Suprapubic skin (tissue), 4 donors: Measurements from ENCODE around the gene PRRC1. TPM values are rescaled to one million over a fixed set of nuclear protein-coding genes. Genes with fewer than 3 reads are reported as not detected.

Experiments used
- DNase-seq, 2 donors: peaks; one replicate each; pipeline ENCODE4 v3.0.0-alpha.2; 2019; ENCODE audit warnings: low spot score in 2 of 2
- H3K27ac ChIP-seq: fragments of 200-600 bp; sonication (generic); one replicate; pipeline ENCODE4 v1.5.1; 2019
- H3K27me3 ChIP-seq: fragments of 200-600 bp; sonication (generic); one replicate; pipeline ENCODE4 v1.5.1; 2019
- H3K36me3 ChIP-seq: fragments of 200-600 bp; sonication (generic); one replicate; pipeline ENCODE4 v1.5.1; 2019
- H3K4me1 ChIP-seq: fragments of 200-600 bp; sonication (generic); one replicate; pipeline ENCODE4 v1.5.1; 2019
- H3K4me3 ChIP-seq: fragments of 200-600 bp; sonication (generic); one replicate; pipeline ENCODE4 v1.5.1; 2019; ENCODE audit warnings: mild to moderate bottlenecking
- H3K9me3 ChIP-seq: fragments of 200-600 bp; sonication (generic); one replicate; pipeline ENCODE4 v1.5.1; 2019
- CTCF ChIP-seq, 2 donors: fragments of 200-600 bp in 1 of 2; fragments of 450-650 bp in 1 of 2; sonication (generic) in 1 of 2; IDR thresholded peaks; one replicate each; pipeline ENCODE4 v1.5.1; 2016 to 2019; ENCODE audit warnings: antibody characterized with exemption in 2 of 2, mild to moderate bottlenecking in 1 of 2, moderate library complexity in 1 of 2
- EP300 ChIP-seq: sonication (generic); formaldehyde crosslinking; IDR thresholded peaks from one replicate; pipeline ENCODE4 v1.6.1; 2017; ENCODE audit warnings: antibody characterized with exemption
- POLR2A ChIP-seq, 2 donors: fragments of 450-650 bp; IDR thresholded peaks; one replicate each; pipeline ENCODE4 v1.6.1; 2017; ENCODE audit warnings: antibody characterized with exemption in 2 of 2, mild to moderate bottlenecking in 2 of 2, moderate library complexity in 2 of 2
- POLR2AphosphoS5 ChIP-seq, 3 donors: sonication (generic); formaldehyde crosslinking; IDR thresholded peaks; one replicate each; pipeline ENCODE4 v1.6.1; 2017; ENCODE audit warnings: antibody characterized with exemption in 3 of 3
- WGBS: methylation state at CpG from one replicate; pipeline ENCODE4 v1.1.5; 2018; 5-methylcytosine and 5-hydroxymethylcytosine counted together
- total RNA-seq, 4 donors: library from RNA; depleted of rRNA; stranded (reverse); fragments of >200 nt; gene quantifications; one replicate each; pipeline ENCODE4 v1.1.0, GENCODE V29; 2016

Gene PRRC1
- total RNA-seq, 4 donors from 2014 or later = 36.8 to 59.0 (median 45.0) TPM

GRCh38 chr5:127587246-127587917 is 69.9 kb downstream of the PRRC1 start:
- Histone ChIP-seq H3K4me3 (no peak overlapping the region), H3K9me3 (no peaks in the 10 kb centered on the region), H3K36me3 (no peaks in the 10 kb centered on the region), H3K4me1 (no peaks in the 10 kb centered on the region), H3K27ac (no peak overlapping the region), H3K27me3 (no peaks in the 10 kb centered on the region)
- no peak for TF ChIP-seq CTCF (IDR thresholded peaks at IDR 0.05)
- TF ChIP-seq POLR2A (IDR thresholded peaks at IDR 0.05) = no peak
- no peak for TF ChIP-seq POLR2AphosphoS5 (IDR thresholded peaks at IDR 0.05)
- no peak for TF ChIP-seq EP300
- no peak for DNase-seq
- 75% methylated on average over 4 of the region's 4 CpGs for WGBS

GRCh38 chr5:127588368-127588767 is 70.9 kb downstream of the PRRC1 start:
- no peak overlapping the region for H3K27ac ChIP-seq
- H3K4me3 ChIP-seq = no peak overlapping the region
- no peaks in the 10 kb centered on the region for H3K4me1 ChIP-seq
- H3K36me3 ChIP-seq = no peaks in the 10 kb centered on the region
- DNase-seq = no peak
- TF ChIP-seq EP300 (no peak), POLR2AphosphoS5 (IDR thresholded peaks at IDR 0.05) (no peak), CTCF (IDR thresholded peaks at IDR 0.05) (no peak), POLR2A (IDR thresholded peaks at IDR 0.05) (no peak)
- no peaks in the 10 kb centered on the region for H3K9me3 ChIP-seq
- WGBS = 72% methylated on average over 1 of the region's 1 CpG
- H3K27me3 ChIP-seq = no peaks in the 10 kb centered on the region

- H3K27me3 ChIP-seq = no peaks in the 10 kb centered on the region
- no peaks in the 10 kb centered on the region for H3K4me1 ChIP-seq
- WGBS = 82% methylated on average over 11 of the region's 12 CpGs
- no peaks in the 10 kb centered on the region for H3K9me3 ChIP-seq
- no peaks in the 10 kb centered on the region for H3K36me3 ChIP-seq
- no peak overlapping the region for H3K4me3 ChIP-seq
- TF ChIP-seq CTCF (IDR thresholded peaks at IDR 0.05) (no peak), POLR2A (IDR thresholded peaks at IDR 0.05) (no peak), POLR2AphosphoS5 (IDR thresholded peaks at IDR 0.05) (no peak), EP300 (no peak)
- no peak overlapping the region for H3K27ac ChIP-seq
- DNase-seq = no peak
Observed at GRCh38 chr5:127589309-127590030, 72.0 kb downstream of the PRRC1 start.

- no peak overlapping the region for H3K27ac ChIP-seq
- H3K4me1 ChIP-seq = no peaks in the 10 kb centered on the region
- no peak overlapping the region for H3K4me3 ChIP-seq
- H3K36me3 ChIP-seq = no peaks in the 10 kb centered on the region
- 77% methylated on average over 6 of the region's 6 CpGs for WGBS
- H3K27me3 ChIP-seq = no peaks in the 10 kb centered on the region
- no peak for DNase-seq
- TF ChIP-seq EP300 (no peak), POLR2AphosphoS5 (IDR thresholded peaks at IDR 0.05) (no peak), CTCF (IDR thresholded peaks at IDR 0.05) (no peak), POLR2A (IDR thresholded peaks at IDR 0.05) (no peak)
- no peaks in the 10 kb centered on the region for H3K9me3 ChIP-seq
Observed at GRCh38 chr5:127590156-127590722, 72.8 kb downstream of the PRRC1 start.
